GM12878 (cell line): ENCODE data around the gene LMTK2. TPM values are rescaled to one million over a fixed set of nuclear protein-coding genes. Genes with fewer than 3 reads are reported as not detected.

Source experiments
- ATAC-seq: fragments of 200-7000 bp; cut with Tn5 transposase; 3 replicates; pipeline ENCODE4 v1.9.1; 2020; ENCODE audit warnings: mild to moderate bottlenecking, moderate library complexity
- BruUV-seq: library from RNA; stranded (reverse); fragments of 400-500 nt; replicated peaks from 2 replicates; lab custom pipeline; 2021; lab: Mats Ljungman, UMichigan
- CTCF ChIA-PET: fragments of 300-600 bp; sonication (Branson Sonifier 250); formaldehyde crosslinking; extraction: SDS; loops from one replicate; lab custom pipeline; 2021; ENCODE audit warnings: inconsistent platforms; lab: Yijun Ruan, JAX
- POLR2A ChIA-PET: fragments of 350-600 bp; formaldehyde crosslinking; extraction: SDS; loops from one replicate; lab custom pipeline; 2021; ENCODE audit warnings: inconsistent platforms; lab: Charles Lee
- RAD21 ChIA-PET: fragments of 300-600 bp; sonication (Branson Sonifier 250); formaldehyde crosslinking; loops from one replicate; lab custom pipeline; 2023; ENCODE audit warnings: antibody characterized with exemption; ENCODE audit not compliant: unreplicated experiment; lab: Charles Lee
- SMC1A ChIA-PET: fragments of 300-600 bp; sonication (Branson Sonifier 250); formaldehyde crosslinking; loops from one replicate; lab custom pipeline; 2023; ENCODE audit not compliant: unreplicated experiment, uncharacterized antibody; lab: Charles Lee
- DNase-seq: peaks from one replicate; pipeline ENCODE4 v3.0.0-alpha.2; 2011; ENCODE audit warnings: low read depth, low spot score
- FAIRE-seq: peaks from 3 replicates; lab custom pipeline; 2011; peaks lifted over from hg19 to GRCh38; lab: Jason Lieb, UNC
- H2AFZ ChIP-seq: 2 replicates; pipeline ENCODE4 v1.6.0; 2011; ENCODE audit warnings: low read depth, low read length, control low read depth; ENCODE audit not compliant: control insufficient read depth
- H3K27ac ChIP-seq: 2 replicates; pipeline ENCODE4 v1.5.1; 2011; ENCODE audit warnings: control low read depth; ENCODE audit not compliant: control insufficient read depth, insufficient read depth
- H3K27me3 ChIP-seq, 2 experiments: replicated peaks in 1 of 2; 2 replicates each; pipeline versions ENCODE4 v1.6.0 to v1.6.1; 2011; ENCODE audit warnings: low read length in 1 of 2; ENCODE audit not compliant: control insufficient read depth in 2 of 2, insufficient read depth in 2 of 2
- H3K36me3 ChIP-seq, 2 experiments: 2 replicates each; pipeline ENCODE4 v1.5.1; 2011; ENCODE audit warnings: low read length in 1 of 2; ENCODE audit not compliant: control insufficient read depth in 2 of 2, insufficient read depth in 2 of 2
- H3K4me1 ChIP-seq: 2 replicates; pipeline ENCODE4 v1.6.1; 2011; ENCODE audit warnings: mild to moderate bottlenecking, low read length, moderate library complexity, mixed read lengths; ENCODE audit not compliant: control insufficient read depth, insufficient read depth
- H3K4me2 ChIP-seq: 2 replicates; pipeline ENCODE4 v1.6.0; 2011; ENCODE audit warnings: control low read depth; ENCODE audit not compliant: control insufficient read depth, insufficient read depth
- H3K4me3 ChIP-seq: fragments of 200-600 bp; sonication (generic); 2 replicates; pipeline ENCODE4 v1.5.1; 2016
- H3K79me2 ChIP-seq: 2 replicates; pipeline ENCODE4 v1.6.0; 2011; ENCODE audit warnings: low read length; ENCODE audit not compliant: control insufficient read depth, insufficient read depth
- H3K9ac ChIP-seq: 2 replicates; pipeline ENCODE4 v1.8.0; 2011; ENCODE audit warnings: low read length, control low read depth, mixed read lengths; ENCODE audit not compliant: control insufficient read depth, insufficient read depth
- H3K9me3 ChIP-seq: replicated peaks from 3 replicates; pipeline ENCODE4 v1.5.1; 2011; ENCODE audit warnings: mild to moderate bottlenecking, low read length; ENCODE audit not compliant: control insufficient read depth, insufficient read depth
- H4K20me1 ChIP-seq: 2 replicates; pipeline ENCODE4 v1.6.0; 2011; ENCODE audit not compliant: control insufficient read depth, insufficient read depth
- ASH2L ChIP-seq: fragments of 300-600, 200-600 bp; sonication (generic); IDR thresholded peaks from 2 replicates; pipeline ENCODE4 v1.6.1; 2017; ENCODE audit warnings: low read depth, mild to moderate bottlenecking, borderline replicate concordance
- BHLHE40 ChIP-seq, 2 experiments: fragments of 450-650 bp in 1 of 2; IDR thresholded peaks; 2 replicates each; pipeline ENCODE4 v1.6.1; 2011 to 2017; ENCODE audit warnings: low read depth in 2 of 2, borderline replicate concordance in 1 of 2, improper control_type of control experiment in 1 of 2, low read length in 1 of 2, mild to moderate bottlenecking in 1 of 2
- CHD4 ChIP-seq: fragments of 200-600 bp; sonication (generic); IDR thresholded peaks from 2 replicates; pipeline ENCODE4 v1.6.1; 2016; ENCODE audit warnings: mild to moderate bottlenecking
- PAX5 ChIP-seq: IDR thresholded peaks from 2 replicates; pipeline ENCODE4 v1.6.1; 2011; ENCODE audit warnings: low read depth, low read length, borderline replicate concordance
- POU2F2 ChIP-seq: IDR thresholded peaks from 3 replicates; pipeline ENCODE4 v1.6.1; 2011; ENCODE audit warnings: low read depth, mild to moderate bottlenecking, low read length, borderline replicate concordance
- RB1 ChIP-seq: fragments of 450-650 bp; formaldehyde crosslinking; IDR thresholded peaks from 2 replicates; pipeline ENCODE4 v1.6.1; 2017; ENCODE audit warnings: mild to moderate bottlenecking, borderline replicate concordance
- SP1 ChIP-seq: IDR thresholded peaks from one replicate; pipeline ENCODE4 v1.6.1; 2011; ENCODE audit warnings: low read depth, low read length
- SREBF1 ChIP-seq: IDR thresholded peaks from 2 replicates; pipeline ENCODE4 v1.6.1; 2012; ENCODE audit warnings: mild to moderate bottlenecking, low read length
- SRF ChIP-seq, 2 experiments: IDR thresholded peaks; 2 replicates each; pipeline ENCODE4 v1.6.1; 2011; ENCODE audit warnings: low read depth in 2 of 2, low read length in 2 of 2, mild to moderate bottlenecking in 1 of 2, moderate library complexity in 1 of 2
- ZNF24 ChIP-seq: fragments of 450-650 bp; IDR thresholded peaks from 2 replicates; pipeline ENCODE4 v1.6.1; 2017; ENCODE audit warnings: antibody characterized with exemption, mild to moderate bottlenecking
- ZZZ3 ChIP-seq: IDR thresholded peaks from 2 replicates; pipeline ENCODE4 v1.6.1; 2011; ENCODE audit warnings: low read depth; ENCODE audit not compliant: control insufficient read depth, insufficient read length
- WGBS: methylation state at CpG from one replicate; pipeline ENCODE4 v1.1.6; 2016; ENCODE audit warnings: low lambda C conversion rate; ENCODE audit not compliant: insufficient replicate concordance, insufficient coverage; ENCODE audit errors: missing lambda C conversion rate; 5-methylcytosine and 5-hydroxymethylcytosine counted together
- in situ Hi-C: fragments of 300-500 bp; cut with MboI; formaldehyde crosslinking; loops from 9 replicates; pipeline ENCODE4 v1.14.3; 2018; ENCODE audit warnings: mixed read lengths
- intact Hi-C: fragments of 100-400 bp; cut with micrococcal nuclease; formaldehyde crosslinking; loops from one replicate; pipeline ENCODE4 v1.14.2; 2022; ENCODE audit not compliant: unreplicated experiment
- polyA plus RNA-seq, 11 experiments: library from polyadenylated mRNA; depleted of rRNA in 4 of 11; unstranded in 6 of 11; stranded (reverse) in 5 of 11; fragments of >200 nt; fragmentation: Nextera tagmentation in 4 of 11; fragmentation: Illumina TruSeq in 1 of 11; extraction: Ambion mirVana in 4 of 11; extraction: Trizol in 1 of 11; gene quantifications; 1 replicate in 1 of 11; 2 replicates in 10 of 11; pipeline versions ENCODE4 v1.2.1 to v1.2.3, GENCODE V29; 2011 to 2016; ENCODE audit warnings: inconsistent platforms in 2 of 11, missing spikeins in 2 of 11, low read depth in 1 of 11
- total RNA-seq, 4 experiments: library from RNA; depleted of rRNA in 3 of 4; stranded (reverse); fragments of >200 nt in 3 of 4; fragmentation: Illumina TruSeq in 1 of 4; extraction: Trizol in 1 of 4; gene quantifications; 2 replicates each; pipeline versions ENCODE4 v1.2.1 to v1.2.3, GENCODE V29; 2013 to 2021
- TF ChIP-seq, protein P1 (sequence below): fragments of 450-650 bp; IDR thresholded peaks from 2 replicates; pipeline ENCODE4 v1.6.1; 2017; ENCODE audit warnings: antibody characterized with exemption, mild to moderate bottlenecking, moderate library complexity
- TF ChIP-seq, protein P2 (sequence below): IDR thresholded peaks from 2 replicates; pipeline ENCODE4 v1.6.1; 2011; ENCODE audit warnings: low read depth, low read length, improper control_type of control experiment, borderline replicate concordance
- TF ChIP-seq, protein P3 (sequence below): fragments of 150-350 bp; IDR thresholded peaks from 2 replicates; pipeline ENCODE4 v1.6.1; 2014; ENCODE audit warnings: mild to moderate bottlenecking, low read depth, low read length
- TF ChIP-seq, protein P4 (sequence below): fragments of 450-650 bp; formaldehyde crosslinking; IDR thresholded peaks from 2 replicates; pipeline ENCODE4 v1.4.0; 2020; ENCODE audit warnings: mild to moderate bottlenecking, moderate library complexity

The LMTK2 gene
- total and polyA plus RNA-seq, 10 of the 15 experiments (the other 5 are each of a cell fraction or from before 2014, with no cell fraction given): 0.68 to 8.7 (median 4.6) TPM

DNA sequence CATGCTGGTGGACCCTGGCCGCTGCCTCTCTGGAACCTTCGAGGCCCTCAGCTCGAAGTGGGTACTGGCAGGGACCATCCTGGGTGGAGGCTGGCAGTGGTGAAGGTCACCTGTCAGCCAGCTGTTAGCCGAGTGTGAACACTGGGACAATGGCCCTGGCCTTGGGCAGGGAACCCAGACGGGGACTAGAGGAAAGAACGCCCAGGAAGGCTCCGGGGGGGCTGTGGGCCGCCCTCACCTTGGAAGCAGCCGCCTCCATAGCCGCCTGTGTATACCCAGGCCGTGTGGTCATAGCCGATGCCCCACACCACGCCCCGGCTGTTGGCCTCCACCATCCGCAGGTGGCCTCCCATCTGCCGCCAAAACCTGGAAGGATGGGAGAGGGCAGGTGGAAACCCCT is 122.1 kb downstream of the LMTK2 start:
- BruUV-seq: no TSS peak
- H3K9ac ChIP-seq: no peak overlapping the region
- FAIRE-seq (no peak), DNase-seq (no peak), ATAC-seq (no peak)
- no peaks in the 10 kb centered on the region for H3K4me1 ChIP-seq
- WGBS: 96% methylated on average over 16 of the region's 16 CpGs
- POLR2A ChIA-PET: no interaction called here
- H3K9me3 ChIP-seq: no peaks in the 10 kb centered on the region
- intact Hi-C loops (no loop called here), in situ Hi-C loops (no loop called here)
- H2AFZ ChIP-seq: no peak overlapping the region
- no peaks in the 10 kb centered on the region for H4K20me1 ChIP-seq
- no peak overlapping the region for H3K4me2 ChIP-seq
- H3K27ac ChIP-seq: no peak overlapping the region
- no peaks in the 10 kb centered on the region for H3K36me3 ChIP-seq
- no peak overlapping the region for H3K4me3 ChIP-seq
- H3K27me3 ChIP-seq: no peaks in the 10 kb centered on the region
- SMC1A ChIA-PET: no interaction called here
- CTCF ChIA-PET: no interaction called here
- H3K79me2 ChIP-seq: no peaks in the 10 kb centered on the region
- RAD21 ChIA-PET: no interaction called here
- TF ChIP-seq, protein P1, sequence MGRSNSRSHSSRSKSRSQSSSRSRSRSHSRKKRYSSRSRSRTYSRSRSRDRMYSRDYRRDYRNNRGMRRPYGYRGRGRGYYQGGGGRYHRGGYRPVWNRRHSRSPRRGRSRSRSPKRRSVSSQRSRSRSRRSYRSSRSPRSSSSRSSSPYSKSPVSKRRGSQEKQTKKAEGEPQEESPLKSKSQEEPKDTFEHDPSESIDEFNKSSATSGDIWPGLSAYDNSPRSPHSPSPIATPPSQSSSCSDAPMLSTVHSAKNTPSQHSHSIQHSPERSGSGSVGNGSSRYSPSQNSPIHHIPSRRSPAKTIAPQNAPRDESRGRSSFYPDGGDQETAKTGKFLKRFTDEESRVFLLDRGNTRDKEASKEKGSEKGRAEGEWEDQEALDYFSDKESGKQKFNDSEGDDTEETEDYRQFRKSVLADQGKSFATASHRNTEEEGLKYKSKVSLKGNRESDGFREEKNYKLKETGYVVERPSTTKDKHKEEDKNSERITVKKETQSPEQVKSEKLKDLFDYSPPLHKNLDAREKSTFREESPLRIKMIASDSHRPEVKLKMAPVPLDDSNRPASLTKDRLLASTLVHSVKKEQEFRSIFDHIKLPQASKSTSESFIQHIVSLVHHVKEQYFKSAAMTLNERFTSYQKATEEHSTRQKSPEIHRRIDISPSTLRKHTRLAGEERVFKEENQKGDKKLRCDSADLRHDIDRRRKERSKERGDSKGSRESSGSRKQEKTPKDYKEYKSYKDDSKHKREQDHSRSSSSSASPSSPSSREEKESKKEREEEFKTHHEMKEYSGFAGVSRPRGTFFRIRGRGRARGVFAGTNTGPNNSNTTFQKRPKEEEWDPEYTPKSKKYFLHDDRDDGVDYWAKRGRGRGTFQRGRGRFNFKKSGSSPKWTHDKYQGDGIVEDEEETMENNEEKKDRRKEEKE: no peak
- TF ChIP-seq ZNF24: no peak
- no peak for TF ChIP-seq BHLHE40 (IDR thresholded peaks at IDR 0.05; ENCODE audit: borderline replicate concordance in 1 of 2, low read depth in 2 of 2, low read length in 1 of 2)
- TF ChIP-seq ASH2L: no peak
- TF ChIP-seq, protein P2, sequence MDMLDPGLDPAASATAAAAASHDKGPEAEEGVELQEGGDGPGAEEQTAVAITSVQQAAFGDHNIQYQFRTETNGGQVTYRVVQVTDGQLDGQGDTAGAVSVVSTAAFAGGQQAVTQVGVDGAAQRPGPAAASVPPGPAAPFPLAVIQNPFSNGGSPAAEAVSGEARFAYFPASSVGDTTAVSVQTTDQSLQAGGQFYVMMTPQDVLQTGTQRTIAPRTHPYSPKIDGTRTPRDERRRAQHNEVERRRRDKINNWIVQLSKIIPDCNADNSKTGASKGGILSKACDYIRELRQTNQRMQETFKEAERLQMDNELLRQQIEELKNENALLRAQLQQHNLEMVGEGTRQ: no peak
- TF ChIP-seq, protein P3, sequence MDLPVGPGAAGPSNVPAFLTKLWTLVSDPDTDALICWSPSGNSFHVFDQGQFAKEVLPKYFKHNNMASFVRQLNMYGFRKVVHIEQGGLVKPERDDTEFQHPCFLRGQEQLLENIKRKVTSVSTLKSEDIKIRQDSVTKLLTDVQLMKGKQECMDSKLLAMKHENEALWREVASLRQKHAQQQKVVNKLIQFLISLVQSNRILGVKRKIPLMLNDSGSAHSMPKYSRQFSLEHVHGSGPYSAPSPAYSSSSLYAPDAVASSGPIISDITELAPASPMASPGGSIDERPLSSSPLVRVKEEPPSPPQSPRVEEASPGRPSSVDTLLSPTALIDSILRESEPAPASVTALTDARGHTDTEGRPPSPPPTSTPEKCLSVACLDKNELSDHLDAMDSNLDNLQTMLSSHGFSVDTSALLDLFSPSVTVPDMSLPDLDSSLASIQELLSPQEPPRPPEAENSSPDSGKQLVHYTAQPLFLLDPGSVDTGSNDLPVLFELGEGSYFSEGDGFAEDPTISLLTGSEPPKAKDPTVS: no peak
- no peak for TF ChIP-seq POU2F2
- TF ChIP-seq SP1: no peak
- no peak for TF ChIP-seq ZZZ3
- TF ChIP-seq RB1: no peak
- TF ChIP-seq PAX5: no peak
- no peak for TF ChIP-seq SREBF1
- TF ChIP-seq, protein P4, sequence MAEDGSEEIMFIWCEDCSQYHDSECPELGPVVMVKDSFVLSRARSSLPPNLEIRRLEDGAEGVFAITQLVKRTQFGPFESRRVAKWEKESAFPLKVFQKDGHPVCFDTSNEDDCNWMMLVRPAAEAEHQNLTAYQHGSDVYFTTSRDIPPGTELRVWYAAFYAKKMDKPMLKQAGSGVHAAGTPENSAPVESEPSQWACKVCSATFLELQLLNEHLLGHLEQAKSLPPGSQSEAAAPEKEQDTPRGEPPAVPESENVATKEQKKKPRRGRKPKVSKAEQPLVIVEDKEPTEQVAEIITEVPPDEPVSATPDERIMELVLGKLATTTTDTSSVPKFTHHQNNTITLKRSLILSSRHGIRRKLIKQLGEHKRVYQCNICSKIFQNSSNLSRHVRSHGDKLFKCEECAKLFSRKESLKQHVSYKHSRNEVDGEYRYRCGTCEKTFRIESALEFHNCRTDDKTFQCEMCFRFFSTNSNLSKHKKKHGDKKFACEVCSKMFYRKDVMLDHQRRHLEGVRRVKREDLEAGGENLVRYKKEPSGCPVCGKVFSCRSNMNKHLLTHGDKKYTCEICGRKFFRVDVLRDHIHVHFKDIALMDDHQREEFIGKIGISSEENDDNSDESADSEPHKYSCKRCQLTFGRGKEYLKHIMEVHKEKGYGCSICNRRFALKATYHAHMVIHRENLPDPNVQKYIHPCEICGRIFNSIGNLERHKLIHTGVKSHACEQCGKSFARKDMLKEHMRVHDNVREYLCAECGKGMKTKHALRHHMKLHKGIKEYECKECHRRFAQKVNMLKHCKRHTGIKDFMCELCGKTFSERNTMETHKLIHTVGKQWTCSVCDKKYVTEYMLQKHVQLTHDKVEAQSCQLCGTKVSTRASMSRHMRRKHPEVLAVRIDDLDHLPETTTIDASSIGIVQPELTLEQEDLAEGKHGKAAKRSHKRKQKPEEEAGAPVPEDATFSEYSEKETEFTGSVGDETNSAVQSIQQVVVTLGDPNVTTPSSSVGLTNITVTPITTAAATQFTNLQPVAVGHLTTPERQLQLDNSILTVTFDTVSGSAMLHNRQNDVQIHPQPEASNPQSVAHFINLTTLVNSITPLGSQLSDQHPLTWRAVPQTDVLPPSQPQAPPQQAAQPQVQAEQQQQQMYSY (CRISPR knock-in tag): no peak
- no peak for TF ChIP-seq SRF (IDR thresholded peaks at IDR 0.05; ENCODE audit: low read depth in 2 of 2, low read length in 2 of 2)
- TF ChIP-seq CHD4: no peak
